Cardiac muscle cell (in vitro differentiated cells and primary cell): ENCODE data around the gene SDC3. TPM values are rescaled to one million over a fixed set of nuclear protein-coding genes. Genes with fewer than 3 reads are reported as not detected.

ENCODE experiments used
- DNase-seq, 2 donors: peaks; one replicate each; pipeline versions ENCODE4 v3.0.0 to v3.0.0-alpha.2; 2010 to 2017; ENCODE audit warnings: low read depth in 1 of 2, low spot score in 1 of 2
- H3K27ac ChIP-seq: fragments of 200-600 bp; sonication (generic); 2 replicates; pipeline ENCODE4 v1.5.1; 2016
- H3K27me3 ChIP-seq: fragments of 200-600 bp; sonication (generic); 2 replicates; pipeline ENCODE4 v1.6.0; 2016; ENCODE audit warnings: control low read depth
- H3K36me3 ChIP-seq: fragments of 200-600 bp; sonication (generic); 2 replicates; pipeline ENCODE4 v1.5.1; 2016; ENCODE audit warnings: control low read depth
- H3K4me1 ChIP-seq: fragments of 200-600 bp; sonication (generic); 2 replicates; pipeline ENCODE4 v1.8.1; 2017; ENCODE audit warnings: low read depth, mild to moderate bottlenecking, mixed run types
- H3K4me3 ChIP-seq: fragments of 200-600 bp; sonication (generic); 2 replicates; pipeline ENCODE4 v1.5.1; 2016; ENCODE audit warnings: mild to moderate bottlenecking
- H3K9me3 ChIP-seq: fragments of 200-600 bp; sonication (generic); 2 replicates; pipeline ENCODE4 v1.5.1; 2017; ENCODE audit warnings: low read depth, mild to moderate bottlenecking, control low read depth
- polyA plus RNA-seq: library from polyadenylated mRNA; unstranded; fragments of >200 nt; fragmentation: Nextera tagmentation; extraction: Ambion mirVana; gene quantifications from 2 replicates; pipeline ENCODE4 v1.2.1, GENCODE V29; 2016
- total RNA-seq: library from RNA; depleted of rRNA; stranded (reverse); fragments of >200 nt; gene quantifications from 2 replicates; pipeline ENCODE4 v1.2.3, GENCODE V29; 2016
- TF ChIP-seq, protein P1 (sequence below): IDR thresholded peaks from 2 replicates; pipeline ENCODE4 v1.5.1; 2012; ENCODE audit warnings: low read depth, mild to moderate bottlenecking, low read length

Gene SDC3
- total and polyA plus RNA-seq, 2 experiments from 2014 or later = 85.2 to 89.2 TPM

DNA sequence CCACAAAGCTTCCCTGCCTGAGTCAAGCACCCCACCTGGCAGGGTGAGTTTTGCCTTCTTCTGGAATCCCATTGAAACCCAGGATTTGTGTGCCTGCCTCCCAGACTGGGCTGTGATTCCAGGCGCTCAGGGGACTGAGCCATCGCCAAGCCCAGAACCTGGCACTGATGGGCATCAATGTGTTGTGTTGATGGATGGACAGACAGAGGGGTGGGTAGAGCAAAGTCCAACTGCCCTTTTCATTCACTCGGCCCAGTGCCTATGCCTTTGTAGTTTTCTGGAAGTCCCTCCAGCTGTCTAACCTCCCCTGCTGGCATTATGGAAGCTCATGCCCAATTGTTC, 85.0 kb downstream of the SDC3 start:
- DNase-seq = no peak
- no peak overlapping the region for H3K4me3 ChIP-seq
- TF ChIP-seq, protein P1, sequence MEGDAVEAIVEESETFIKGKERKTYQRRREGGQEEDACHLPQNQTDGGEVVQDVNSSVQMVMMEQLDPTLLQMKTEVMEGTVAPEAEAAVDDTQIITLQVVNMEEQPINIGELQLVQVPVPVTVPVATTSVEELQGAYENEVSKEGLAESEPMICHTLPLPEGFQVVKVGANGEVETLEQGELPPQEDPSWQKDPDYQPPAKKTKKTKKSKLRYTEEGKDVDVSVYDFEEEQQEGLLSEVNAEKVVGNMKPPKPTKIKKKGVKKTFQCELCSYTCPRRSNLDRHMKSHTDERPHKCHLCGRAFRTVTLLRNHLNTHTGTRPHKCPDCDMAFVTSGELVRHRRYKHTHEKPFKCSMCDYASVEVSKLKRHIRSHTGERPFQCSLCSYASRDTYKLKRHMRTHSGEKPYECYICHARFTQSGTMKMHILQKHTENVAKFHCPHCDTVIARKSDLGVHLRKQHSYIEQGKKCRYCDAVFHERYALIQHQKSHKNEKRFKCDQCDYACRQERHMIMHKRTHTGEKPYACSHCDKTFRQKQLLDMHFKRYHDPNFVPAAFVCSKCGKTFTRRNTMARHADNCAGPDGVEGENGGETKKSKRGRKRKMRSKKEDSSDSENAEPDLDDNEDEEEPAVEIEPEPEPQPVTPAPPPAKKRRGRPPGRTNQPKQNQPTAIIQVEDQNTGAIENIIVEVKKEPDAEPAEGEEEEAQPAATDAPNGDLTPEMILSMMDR = no peak
- H3K36me3 ChIP-seq = no peaks in the 10 kb centered on the region
- no peaks in the 10 kb centered on the region for H3K9me3 ChIP-seq
- H3K4me1 ChIP-seq = no peaks in the 10 kb centered on the region
- peaks cover 26% of the 10 kb centered on the region for H3K27me3 ChIP-seq
- peak overlapping the region; percentile 63 for H3K27ac ChIP-seq

DNA sequence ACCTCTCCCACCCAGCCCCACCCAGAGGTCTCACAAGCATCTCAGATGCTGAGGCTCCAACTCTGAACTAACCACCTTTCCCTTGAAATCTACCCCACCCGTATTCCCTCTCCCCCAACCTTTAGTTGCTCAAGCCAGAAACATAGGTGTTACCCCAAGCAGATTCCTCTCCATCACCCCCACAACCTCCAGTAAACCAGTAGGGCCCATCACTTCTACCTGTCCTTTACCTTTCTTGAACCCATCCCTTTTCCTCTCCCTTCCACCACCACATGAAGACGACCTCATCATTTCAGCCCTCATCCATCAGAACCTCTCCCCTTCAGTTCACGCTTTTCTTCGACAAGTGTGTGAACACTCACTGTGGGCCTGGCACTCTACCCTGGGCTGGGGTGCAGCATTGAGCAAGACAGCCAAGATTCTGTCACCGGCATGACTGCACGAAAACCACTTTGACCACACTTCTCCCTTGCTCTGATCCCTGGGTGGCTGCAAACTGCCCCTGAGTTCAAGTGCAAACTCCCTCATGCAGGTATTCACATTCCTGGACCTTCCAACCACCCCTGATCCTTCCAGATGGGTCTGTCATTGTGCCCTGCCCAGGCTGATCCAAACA, 85.5 kb downstream of the SDC3 start:
- no peak overlapping the region for H3K4me3 ChIP-seq
- H3K27ac ChIP-seq = no peak overlapping the region
- peaks cover 26% of the 10 kb centered on the region for H3K27me3 ChIP-seq
- TF ChIP-seq, protein P1 = no peak
- H3K36me3 ChIP-seq = no peaks in the 10 kb centered on the region
- H3K9me3 ChIP-seq = no peaks in the 10 kb centered on the region
- no peaks in the 10 kb centered on the region for H3K4me1 ChIP-seq
- peak in 1 of 2 donors; percentile 72 for DNase-seq

- Histone ChIP-seq H3K4me1 (peaks cover under 1% of the 10 kb centered on the region), H3K36me3 (no peaks in the 10 kb centered on the region), H3K27me3 (peaks cover 21% of the 10 kb centered on the region), H3K9me3 (no peaks in the 10 kb centered on the region), H3K4me3 (no peak overlapping the region), H3K27ac (no peak overlapping the region)
- DNase-seq = no peak
- TF ChIP-seq, protein P1 = no peak
These were observed 86.6 kb downstream of the SDC3 start for GRCh38 chr1:30822006-30822405.

DNA sequence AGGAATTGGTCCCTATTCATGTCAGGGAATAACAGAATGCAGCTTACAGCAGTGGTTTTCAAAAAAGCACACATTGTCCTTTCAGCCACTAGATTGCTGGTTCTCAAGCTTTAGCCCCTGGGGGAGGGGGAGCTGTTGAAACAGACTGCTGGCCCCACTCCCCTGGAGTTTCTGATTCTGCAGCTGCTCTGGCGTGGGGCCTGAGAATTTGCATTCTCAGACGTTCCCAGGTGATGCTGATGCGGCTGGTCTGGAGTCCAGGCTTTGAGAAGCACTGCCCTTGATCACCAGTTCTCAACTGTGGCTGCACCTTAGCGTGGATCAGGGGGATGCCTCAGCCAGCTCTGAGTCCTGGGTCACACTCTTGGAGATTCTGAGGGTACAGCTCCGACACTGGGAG, 88.3 kb downstream of the SDC3 start:
- TF ChIP-seq, protein P1 = no peak
- Histone ChIP-seq H3K4me3 (no peak overlapping the region), H3K9me3 (no peaks in the 10 kb centered on the region), H3K4me1 (peaks cover 9% of the 10 kb centered on the region), H3K27ac (no peak overlapping the region), H3K27me3 (peaks cover 5% of the 10 kb centered on the region), H3K36me3 (no peaks in the 10 kb centered on the region)
- DNase-seq = no peak

Other genes with a start within 250 kb of the SDC3 start
- gene MATN1, start 185.2 kb downstream of the SDC3 start, total RNA-seq = 0.28 and 0.36 TPM in 2 replicates
- 1.4 TPM in 1 of 2 replicates, not detected in the other for gene MATN1, start 185.2 kb downstream of the SDC3 start, polyA plus RNA-seq
- 0.11 and 0.45 TPM in 2 replicates for gene LAPTM5, start 151.0 kb downstream of the SDC3 start, total RNA-seq
- gene LAPTM5, start 151.0 kb downstream of the SDC3 start, polyA plus RNA-seq = 0.10 and 3.1 TPM in 2 replicates
- gene PUM1, start 157.0 kb upstream of the SDC3 start, total RNA-seq = 99.6 and 130 TPM in 2 replicates
- 81.1 and 134 TPM in 2 replicates for gene PUM1, start 157.0 kb upstream of the SDC3 start, polyA plus RNA-seq